CD4-positive, alpha-beta T cell treated with Interleukin-2 at 100 ng/mL for 4 hours (primary cell): ENCODE results near the gene TBX2.
"Not testable (repeated sequence)": the region's sequence is repeated elsewhere in the genome, so short reads cannot be mapped to it uniquely, and the experiment has no call there.

Source experiments
- DNase-seq: peaks from one replicate; pipeline ENCODE4 v3.0.0-alpha.2; 2020; ENCODE audit warnings: low spot score

TBX2 gene

GRCh38 chr17:61413661-61414126, 14.1 kb downstream of the TBX2 start:
- DNase-seq, result no peak

- DNase-seq, result no peak
Observed at GRCh38 chr17:61414141-61414935, 14.7 kb downstream of the TBX2 start.

GRCh38 chr17:61414936-61415251, 15.3 kb downstream of the TBX2 start:
- DNase-seq, result no peak

- DNase-seq, result no peak
Observed at GRCh38 chr17:61415374-61416210, 15.9 kb downstream of the TBX2 start.

- no peak for DNase-seq
Observed at GRCh38 chr17:61416211-61416539, 16.5 kb downstream of the TBX2 start.

DNA sequence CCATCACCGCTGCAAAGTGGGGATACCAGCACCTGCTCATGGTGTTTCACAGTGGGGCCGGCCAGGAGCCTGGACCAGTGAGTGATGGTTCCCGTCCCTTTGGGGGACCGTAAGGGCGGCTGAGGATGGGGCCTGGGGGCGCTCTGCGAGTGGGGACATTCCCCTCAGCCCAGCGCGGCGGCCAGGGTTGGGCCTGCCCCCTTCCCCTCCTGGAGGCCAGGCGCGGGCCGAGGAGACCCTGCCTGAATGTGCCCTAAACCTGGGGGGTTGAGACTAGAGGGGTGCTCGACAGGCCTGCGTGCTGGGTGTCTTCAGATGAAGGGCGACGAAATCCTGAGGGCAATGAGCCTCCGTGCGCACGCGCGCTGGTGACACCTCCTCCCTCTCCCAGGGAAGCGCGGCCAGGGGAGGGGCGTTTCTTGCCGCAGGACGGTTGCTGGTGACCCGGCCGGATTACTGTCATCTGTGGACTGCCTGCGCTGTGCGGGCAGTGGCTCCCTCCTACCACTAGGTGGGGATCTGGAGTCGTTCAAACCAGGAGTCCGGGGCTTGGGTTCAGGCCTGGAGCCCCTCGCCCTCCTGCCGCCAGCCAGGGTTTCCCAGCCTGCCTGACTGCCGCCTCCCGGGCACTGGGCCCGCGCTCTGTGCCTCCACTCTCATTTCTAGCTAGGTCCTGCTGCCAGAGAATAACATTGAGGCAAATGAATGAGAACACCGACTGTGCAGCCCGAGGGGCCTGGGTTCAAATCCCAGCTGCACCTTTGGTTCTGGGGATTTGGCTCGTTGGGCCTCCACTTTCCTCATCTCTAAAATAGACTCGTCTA, 17.1 kb downstream of the TBX2 start:
- DNase-seq, result peak; percentile 59

DNA sequence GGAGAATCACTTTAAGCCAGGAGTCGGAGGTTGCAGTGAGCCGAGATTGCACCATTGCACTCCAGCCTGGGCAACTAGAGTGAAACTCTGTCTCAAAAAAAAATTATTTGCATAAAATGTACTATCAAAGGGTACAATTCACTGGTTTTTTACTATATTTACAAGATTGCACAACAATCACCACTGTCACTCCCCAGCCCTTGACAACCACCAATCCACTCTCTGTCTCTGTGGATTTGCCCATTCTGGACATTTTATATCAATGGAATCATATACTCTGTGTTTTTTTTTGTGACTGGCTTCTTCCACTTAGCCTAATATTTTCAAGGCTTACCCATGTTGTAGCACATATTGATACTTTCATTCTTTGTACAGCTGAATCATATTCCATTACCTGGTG, 18.8 kb downstream of the TBX2 start:
- no peak for DNase-seq

DNA sequence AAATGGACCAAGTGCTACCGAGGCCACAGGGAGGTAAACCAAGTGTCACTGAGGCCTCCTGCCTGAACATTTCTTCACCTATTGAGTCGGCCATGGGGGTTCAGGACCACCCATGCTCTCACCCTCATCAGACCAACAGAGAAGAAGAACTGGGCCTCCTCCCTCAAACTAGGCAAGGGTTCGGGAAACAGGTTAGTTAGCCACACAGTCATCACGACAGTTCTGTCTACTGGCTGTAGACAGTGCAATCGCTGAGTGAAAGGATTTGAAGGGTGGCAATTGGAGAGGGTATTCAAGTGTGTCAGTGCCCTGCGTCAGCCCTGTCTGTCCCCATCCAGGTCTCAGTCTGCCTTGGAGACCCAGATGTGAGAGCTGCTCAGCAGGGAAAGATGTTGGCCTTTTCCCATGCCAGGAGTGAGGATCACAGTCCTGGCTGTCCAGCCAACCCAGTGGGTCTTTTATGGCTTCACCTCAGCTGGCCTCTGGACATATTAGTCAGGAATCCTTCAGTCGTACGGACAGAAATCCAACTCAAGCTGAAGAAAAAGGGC, 19.9 kb downstream of the TBX2 start:
- DNase-seq, result no peak

GRCh38 chr17:61420052-61420451, 20.4 kb downstream of the TBX2 start:
- no peak for DNase-seq

GRCh38 chr17:61420745-61421398, 21.2 kb downstream of the TBX2 start:
- no peak for DNase-seq

DNA sequence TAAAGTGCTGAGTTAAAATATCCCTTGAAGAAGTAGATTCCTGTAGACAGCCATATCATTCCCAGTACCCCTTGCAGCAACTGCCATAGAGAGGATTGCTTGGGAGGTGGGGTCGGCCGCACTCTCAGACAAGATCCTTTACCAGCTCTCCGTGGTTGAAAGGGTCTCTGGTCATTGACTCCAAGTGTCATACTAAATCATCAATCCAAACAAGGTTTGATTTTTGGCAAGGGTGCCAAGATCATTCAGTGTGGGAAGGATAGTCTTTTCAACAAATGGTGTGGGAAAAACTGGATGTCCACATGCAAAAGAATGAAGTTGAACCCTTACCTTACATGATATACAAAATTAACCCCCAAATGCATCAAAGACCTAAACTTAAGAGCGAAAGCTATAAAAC, 21.8 kb downstream of the TBX2 start:
- no peak for DNase-seq

GRCh38 chr17:61422116-61422799, 22.6 kb downstream of the TBX2 start:
- no peak for DNase-seq

- no peak for DNase-seq
Observed at GRCh38 chr17:61422869-61423268, 23.2 kb downstream of the TBX2 start.

DNA sequence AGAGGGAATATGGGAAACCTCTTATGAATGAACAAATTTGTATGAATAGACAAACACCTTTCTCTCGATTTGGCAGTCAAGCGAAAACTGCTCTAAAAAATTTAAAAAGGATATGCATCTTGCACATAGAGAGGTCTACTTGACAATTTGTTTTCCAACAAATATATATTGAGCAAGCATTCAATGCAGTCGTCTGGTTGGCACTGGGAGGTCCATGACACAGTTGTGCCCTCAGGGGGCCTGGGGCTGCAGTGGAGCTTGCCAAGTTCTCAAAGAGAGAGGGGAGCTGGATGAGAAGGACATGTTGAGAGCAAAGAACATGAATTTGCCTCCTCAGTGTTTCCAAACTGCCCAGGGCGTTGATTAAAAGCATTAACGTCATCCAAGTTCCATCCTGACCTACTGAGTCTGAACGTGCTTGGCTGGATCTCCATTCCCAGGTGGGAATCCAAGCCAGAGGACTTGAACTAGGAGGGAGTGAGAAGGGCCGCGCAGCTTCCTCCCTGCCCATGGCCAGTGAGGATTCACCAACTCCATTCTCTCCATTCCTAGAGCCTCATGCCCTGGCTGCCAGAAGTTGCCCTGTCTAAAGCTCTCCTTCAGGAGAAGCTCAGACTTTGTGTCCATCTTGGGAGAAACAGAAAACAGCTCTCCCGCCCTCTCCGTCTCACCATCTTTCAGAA, 24.5 kb downstream of the TBX2 start:
- DNase-seq, result no peak

DNA sequence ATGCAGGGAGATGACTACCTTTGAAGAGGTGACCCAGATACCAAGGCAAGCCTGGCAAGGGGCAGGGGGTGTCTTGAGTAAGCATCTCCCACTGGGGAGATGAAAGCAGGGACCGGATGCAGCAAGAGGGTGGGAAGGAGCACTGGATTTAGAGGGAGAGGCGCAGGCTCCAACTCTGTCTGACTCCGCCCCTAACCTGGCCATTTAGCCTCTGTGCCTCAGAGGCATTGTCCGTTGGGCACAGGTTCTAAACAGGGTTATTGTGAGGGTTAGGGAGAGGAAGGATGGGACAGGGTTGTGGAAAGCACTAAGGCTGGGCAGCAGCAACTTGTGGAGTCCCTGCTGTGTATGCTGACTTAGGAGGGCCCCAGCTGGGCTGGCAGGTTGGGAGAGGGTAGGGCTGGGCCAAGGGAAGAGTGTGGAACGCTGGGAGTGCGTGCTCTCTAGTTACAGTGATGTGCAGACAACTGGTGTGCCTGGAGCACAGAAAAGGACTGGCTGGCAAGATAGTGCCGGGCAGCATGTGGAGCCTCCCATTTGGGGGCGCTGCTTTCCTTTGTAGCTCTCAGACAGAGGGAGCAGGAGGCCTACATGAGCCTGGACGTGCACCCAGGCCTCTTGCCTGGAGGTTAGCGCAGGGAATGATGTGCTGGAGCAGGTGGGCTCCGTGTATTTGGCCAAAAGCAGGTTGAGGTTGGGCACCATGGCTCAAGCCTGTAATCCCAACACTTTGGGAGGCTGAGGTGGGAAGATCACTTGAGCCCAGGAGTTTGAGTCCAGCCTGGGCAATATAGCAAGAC, 26.2 kb downstream of the TBX2 start:
- no peak for DNase-seq

DNA sequence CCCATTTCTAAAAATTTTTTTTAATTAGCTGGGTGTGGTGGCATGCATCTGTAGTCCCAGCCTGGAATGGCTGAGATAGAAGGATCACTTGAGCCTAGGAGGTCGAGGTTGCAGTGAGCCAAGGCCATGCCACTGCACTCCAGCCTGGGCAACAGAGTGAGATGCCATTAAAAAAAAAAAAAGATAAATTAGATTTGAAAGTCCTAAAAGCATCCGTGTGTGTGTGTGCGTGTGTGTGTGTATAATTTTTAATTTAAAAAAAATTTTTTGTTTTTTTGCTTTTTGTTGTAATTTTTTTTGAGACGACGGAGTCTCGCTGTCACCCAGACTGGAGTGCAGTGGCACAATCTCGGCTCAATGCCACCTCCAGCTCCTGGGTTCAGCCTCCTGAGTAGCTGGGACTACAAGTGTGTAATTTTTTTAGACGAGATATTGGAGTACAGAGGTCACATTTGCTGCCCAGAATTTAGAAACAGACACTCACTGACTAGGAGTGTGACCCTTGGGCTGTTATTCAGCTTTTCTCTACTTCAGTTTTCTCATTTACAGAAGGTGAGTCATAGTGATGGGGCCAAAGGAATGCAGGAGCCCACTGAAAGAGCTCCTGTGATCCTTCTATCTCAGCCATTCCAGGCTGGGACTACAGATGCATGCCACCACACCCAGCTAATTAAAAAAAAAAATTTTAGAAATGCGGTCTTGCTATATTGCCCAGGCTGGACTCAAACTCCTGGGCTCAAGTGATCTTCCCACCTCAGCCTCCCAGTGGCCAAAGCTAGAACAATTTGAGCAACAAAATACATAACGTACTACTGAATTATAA, 27.1 kb downstream of the TBX2 start:
- no peak for DNase-seq

- DNase-seq, result no peak
Observed at GRCh38 chr17:61427567-61427966, 27.9 kb downstream of the TBX2 start.

GRCh38 chr17:61429274-61429673, 29.6 kb downstream of the TBX2 start:
- no peak for DNase-seq

GRCh38 chr17:61429831-61430230, 30.2 kb downstream of the TBX2 start:
- not testable (repeated sequence) for DNase-seq
